Hematopoietic multipotent progenitor cell treated with erythropoietin and hydrocortisone succinate and interleukin-3 and kit ligand, for 8 days (in vitro differentiated cells): ENCODE data around the gene CTAGE6.
"Not testable (repeated sequence)": the region's sequence is repeated elsewhere in the genome, so short reads cannot be mapped to it uniquely, and the experiment has no call there.

Experiments used
- DNase-seq: peaks from one replicate; pipeline ENCODE4 v3.0.0-alpha.2; 2015

CTAGE6 gene, protein sequence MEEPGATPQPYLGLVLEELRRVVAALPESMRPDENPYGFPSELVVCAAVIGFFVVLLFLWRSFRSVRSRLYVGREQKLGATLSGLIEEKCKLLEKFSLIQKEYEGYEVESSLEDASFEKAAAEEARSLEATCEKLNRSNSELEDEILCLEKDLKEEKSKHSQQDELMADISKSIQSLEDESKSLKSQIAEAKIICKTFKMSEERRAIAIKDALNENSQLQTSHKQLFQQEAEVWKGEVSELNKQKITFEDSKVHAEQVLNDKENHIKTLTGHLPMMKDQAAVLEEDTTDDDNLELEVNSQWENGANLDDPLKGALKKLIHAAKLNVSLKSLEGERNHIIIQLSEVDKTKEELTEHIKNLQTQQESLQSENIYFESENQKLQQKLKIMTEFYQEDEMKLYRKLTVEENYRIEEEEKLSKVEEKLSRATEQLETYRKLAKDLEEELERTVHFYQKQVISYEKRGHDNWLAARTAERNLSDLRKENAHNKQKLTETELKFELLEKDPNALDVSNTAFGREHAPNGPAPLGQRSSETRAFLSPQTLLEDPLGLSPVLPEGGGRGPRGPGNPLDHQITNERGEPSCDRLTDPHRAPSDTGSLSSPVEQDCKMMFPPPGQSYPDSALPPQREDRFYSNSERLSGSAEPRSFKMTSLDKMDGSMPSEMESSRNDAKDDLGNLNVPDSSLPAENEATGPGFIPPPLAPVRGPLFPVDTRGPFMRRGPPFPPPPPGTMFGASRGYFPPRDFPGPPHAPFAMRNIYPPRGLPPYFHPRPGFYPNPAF

DNA sequence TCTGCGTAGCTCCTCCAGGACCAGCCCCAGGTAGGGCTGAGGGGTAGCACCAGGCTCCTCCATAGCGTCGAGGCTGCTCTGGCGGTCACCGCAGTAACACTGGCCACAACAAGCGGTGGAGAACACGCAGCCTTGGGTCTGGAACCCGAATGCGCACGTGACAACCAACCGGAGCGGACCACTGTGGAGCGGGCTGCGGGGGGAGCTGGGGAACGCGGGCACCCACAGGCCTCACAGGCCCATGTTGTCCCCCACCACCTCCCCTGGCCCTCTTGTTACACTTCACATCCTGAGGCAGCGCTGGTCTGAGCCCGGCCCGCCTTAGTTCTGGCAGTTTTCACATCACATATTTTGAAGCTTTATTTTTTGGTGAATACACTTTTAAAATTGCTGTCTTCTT, at the start of gene CTAGE6:
Gene CTAGE6, minus strand, starts transcription at position 101 of the 400 bp plus-strand sequence. Its CDS starts 38 bp downstream, at position 63.
- not testable (repeated sequence) for DNase-seq

- DNase-seq, result not testable (repeated sequence)
These were observed 49.2 kb upstream of the CTAGE6 start for GRCh38 chr7:143806664-143807071.

DNA sequence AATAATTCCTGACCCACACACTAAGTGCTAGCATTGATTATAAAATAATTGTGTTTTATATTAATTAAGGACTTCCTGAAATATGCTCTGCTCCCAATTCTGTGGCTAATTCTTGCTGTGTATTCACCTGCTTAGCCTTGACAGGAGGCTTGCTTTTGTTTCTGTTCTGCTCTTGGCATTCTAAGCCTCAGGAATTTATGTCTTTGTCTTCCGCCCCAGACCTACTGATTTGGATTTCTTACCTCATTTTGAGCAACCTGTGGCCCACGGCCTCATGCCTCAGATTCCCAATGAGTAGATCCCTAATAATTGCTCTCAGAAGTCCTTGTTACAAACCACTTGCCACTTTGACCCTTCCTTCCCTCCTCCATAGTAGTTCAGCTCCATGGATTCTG, 40.4 kb upstream of the CTAGE6 start:
- DNase-seq, result not testable (repeated sequence)

GRCh38 chr7:143797119-143797895, 39.8 kb upstream of the CTAGE6 start:
- not testable (repeated sequence) for DNase-seq

DNA sequence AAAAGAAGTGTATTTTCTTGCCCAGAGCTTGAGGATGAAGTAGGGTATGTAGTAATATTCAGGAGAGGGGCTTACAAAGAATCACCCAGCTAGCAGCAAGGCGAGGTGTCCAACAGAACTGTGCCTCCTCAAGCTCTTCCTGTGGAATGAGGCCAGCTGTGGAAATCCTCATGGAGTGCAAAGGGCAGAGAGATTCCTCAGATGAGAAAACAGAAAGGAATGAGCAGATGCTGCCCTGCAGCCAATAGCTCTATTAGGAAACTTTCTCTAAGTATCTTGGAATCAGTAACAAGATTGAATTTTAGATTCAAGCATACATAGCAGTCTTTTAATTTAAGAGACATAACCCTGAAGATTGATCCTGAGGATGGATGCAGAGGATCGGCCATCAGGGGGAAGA, 38.2 kb upstream of the CTAGE6 start:
- not testable (repeated sequence) for DNase-seq

GRCh38 chr7:143792633-143793032, 35.1 kb upstream of the CTAGE6 start:
- DNase-seq, result not testable (repeated sequence)

- DNase-seq, result not testable (repeated sequence)
These were observed 28.1 kb upstream of the CTAGE6 start for GRCh38 chr7:143785415-143786182.

DNA sequence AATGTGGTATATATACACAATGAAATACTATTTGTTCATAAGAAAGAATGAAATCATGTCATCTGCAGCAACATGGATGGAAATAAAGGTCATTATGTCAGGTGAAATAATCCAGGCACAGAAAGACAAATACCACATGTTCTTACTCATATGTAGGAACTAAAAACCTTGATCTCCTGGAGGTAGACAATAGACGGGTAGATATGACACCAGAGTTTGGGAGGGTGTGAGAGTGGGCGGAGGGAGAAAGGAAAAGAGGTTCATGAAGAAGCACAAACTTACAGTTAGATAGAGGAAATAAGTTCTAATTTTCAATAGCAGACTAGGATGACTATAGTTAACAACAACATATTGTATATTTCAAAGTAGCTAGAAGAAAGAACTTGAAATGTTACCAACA, 22.1 kb upstream of the CTAGE6 start:
- not testable (repeated sequence) for DNase-seq

DNA sequence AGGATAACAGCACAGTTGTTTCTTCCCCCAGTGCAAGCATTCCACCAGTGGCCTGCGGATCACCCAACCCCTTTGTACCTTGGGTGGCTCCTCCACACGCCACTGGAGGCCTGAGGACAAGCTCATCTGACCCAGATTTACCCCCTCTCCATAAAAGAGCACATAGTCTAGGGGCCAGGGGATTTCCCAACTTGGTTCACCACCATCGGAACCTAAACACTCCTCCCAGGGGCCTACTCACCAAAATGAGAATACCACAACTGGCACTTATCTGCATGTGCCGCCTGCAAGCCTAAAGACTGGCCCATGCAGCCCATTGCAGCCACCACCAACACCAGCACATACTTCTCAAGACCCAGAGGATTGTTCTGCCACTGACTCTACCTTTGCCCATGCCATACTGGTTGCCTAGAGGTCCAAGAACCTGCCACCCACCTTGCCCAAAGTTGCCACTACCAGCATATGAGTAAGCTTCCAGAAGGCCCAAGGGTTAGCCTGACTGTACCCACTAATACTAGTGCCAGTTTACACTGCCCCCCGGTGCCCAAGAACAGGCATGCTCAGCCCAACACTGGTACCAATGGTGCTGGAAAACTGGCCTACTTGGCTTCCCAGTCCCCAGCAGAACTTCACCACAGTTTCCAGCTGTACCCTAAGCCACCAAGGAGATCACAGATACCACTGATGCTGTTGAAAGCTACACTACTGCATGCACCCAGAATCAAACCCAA, 15.4 kb upstream of the CTAGE6 start:
- DNase-seq, result not testable (repeated sequence)

DNA sequence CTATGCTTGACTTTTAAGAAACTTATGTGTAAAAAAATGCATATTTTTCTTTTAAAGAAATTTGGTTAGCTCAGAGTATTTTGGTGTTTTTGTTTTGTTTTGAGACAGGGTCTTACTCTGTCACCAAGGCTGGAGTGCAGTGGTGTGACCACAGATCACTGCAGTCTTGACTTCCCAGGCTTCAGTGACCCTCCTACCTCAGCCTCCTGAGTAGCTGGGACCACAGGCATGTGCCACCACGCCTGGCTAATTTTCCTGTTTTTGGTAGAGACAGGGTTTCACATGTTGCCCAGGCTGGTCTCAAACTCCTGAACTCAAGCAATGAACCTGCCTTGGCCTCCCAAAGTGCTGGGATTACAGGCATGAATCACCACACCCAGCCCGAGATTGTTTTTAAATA, 10.0 kb upstream of the CTAGE6 start:
- DNase-seq, result not testable (repeated sequence)

DNA sequence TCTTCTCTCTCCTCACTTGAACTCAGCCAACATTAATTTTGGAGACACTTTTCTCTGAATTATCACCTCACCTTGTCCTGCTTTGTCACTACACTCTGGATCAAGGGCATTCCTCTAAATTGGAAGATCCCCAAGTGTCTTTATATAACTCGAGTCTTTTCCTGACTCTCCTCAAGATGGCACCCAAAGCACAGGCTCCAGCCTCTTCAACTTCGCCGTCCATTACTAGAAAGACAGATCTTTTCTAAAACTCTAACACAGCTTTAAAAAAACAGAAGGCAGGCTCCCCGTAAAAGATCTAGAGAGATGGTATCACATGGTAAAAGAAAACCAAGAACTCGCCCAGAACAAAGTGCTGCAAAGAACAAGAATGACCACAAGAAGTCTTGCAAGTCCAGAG, 8.2 kb upstream of the CTAGE6 start:
- not testable (repeated sequence) for DNase-seq

- DNase-seq, result not testable (repeated sequence)
These were observed 5.6 kb upstream of the CTAGE6 start for GRCh38 chr7:143763065-143763464.

GRCh38 chr7:143745340-143745739, 12.2 kb downstream of the CTAGE6 start:
- DNase-seq, result not testable (repeated sequence)

GRCh38 chr7:143737037-143737819, 20.3 kb downstream of the CTAGE6 start:
- DNase-seq, result peak; percentile 55

GRCh38 chr7:143735962-143736361, 21.5 kb downstream of the CTAGE6 start:
- no peak for DNase-seq

DNA sequence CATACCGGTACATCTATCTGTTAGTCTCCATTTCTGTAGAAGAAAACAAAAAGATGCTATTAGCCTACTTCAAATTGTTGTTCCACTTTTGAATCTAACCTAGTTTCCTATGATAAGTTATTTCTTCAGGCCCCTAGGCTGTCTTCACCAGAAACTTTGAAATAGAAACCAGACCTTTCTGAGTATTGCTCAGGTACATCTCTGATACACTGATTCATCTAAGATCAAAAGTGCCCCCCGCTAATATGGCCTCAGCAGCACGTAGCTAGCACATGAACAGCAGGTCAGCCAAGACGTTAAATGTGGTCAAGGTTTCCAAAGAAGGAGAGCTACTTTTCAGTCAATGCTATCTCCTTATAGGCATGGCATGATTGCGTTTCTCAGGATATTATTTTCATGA, 23.6 kb downstream of the CTAGE6 start:
- no peak for DNase-seq

DNA sequence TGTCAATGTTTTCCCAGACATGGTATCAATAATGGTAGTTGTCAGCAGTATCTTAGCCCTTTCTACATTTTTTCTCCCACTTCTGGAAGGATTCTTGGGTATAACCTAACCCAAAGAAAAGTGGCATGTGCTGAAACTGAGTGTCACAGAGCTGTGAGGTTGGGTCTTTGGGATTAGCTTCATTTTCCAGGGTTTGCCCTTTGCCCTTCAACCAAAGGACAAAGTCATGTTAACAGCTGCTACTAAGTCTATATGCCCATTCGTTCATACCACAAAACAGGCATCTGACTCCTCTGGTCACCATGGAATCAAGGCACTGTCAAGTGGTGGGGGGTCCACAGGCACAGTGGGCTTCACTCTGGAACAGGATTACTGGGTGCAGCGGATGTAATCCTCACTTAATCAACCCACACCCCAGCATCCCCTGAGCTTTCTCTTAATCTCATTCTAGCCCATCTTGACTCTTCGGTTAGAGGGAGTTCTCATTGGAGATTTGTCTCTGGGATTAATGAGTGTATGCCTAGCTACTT, 29.1 kb downstream of the CTAGE6 start:
- DNase-seq, result no peak

- not testable (repeated sequence) for DNase-seq
These were observed 29.9 kb downstream of the CTAGE6 start for GRCh38 chr7:143727561-143727960.

DNA sequence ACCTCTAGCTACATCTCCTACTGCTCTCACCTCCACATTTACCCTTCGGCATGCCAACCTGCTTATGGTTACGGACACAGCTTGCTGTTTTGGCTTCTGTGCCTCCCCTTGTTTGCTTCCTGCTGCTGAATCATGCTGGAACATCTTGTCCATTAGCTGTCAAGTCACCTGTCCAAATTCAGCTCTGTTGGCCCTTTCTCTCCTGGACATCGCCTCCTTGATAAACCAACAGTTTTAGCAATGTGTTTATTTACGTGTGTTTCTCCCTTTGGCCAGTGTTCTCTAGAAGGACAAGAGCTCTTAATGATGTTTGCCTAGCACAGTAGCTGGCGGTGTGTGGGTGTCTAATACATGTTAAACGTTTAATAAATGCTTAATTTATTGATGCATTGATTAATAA, 31.4 kb downstream of the CTAGE6 start:
- DNase-seq, result not testable (repeated sequence)

DNA sequence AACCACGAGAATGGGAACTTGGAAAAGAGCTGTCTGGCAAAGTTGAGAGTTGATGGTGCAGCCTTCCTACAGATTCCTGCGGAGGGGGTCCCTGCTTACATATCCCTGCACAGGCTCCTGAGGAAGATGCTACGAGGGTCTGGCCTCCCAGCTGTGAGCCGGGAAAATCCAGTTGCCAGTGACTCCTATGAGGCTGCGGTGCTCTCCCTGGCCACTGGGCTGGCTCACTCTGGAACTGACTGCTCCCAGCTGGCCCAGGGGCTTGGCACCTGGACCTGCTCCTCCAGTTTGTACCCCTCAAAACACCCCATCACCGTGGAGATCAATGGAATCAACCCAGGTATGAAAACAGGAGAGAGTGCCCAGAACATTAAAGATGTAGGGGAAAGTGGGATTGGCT, 37.2 kb downstream of the CTAGE6 start:
- not testable (repeated sequence) for DNase-seq
